H4 (cell line): ENCODE measurements around the gene AGAP1. TPM values are rescaled to one million over a fixed set of nuclear protein-coding genes. Genes with fewer than 3 reads are reported as not detected.
"Not testable (repeated sequence)": the region's sequence is repeated elsewhere in the genome, so short reads cannot be mapped to it uniquely, and the experiment has no call there.

Experiments used
- DNase-seq: peaks from one replicate; pipeline ENCODE4 v3.0.0-alpha.2; 2015; ENCODE audit warnings: low spot score
- total RNA-seq: library from RNA; depleted of rRNA; stranded (reverse); fragments of >200 nt; shearing (Covaris generic); gene quantifications from 2 replicates; pipeline ENCODE4 v1.2.3, GENCODE V29; 2014

The AGAP1 gene
- total RNA-seq, 1 experiment from 2014 or later = 7.0 TPM

DNA sequence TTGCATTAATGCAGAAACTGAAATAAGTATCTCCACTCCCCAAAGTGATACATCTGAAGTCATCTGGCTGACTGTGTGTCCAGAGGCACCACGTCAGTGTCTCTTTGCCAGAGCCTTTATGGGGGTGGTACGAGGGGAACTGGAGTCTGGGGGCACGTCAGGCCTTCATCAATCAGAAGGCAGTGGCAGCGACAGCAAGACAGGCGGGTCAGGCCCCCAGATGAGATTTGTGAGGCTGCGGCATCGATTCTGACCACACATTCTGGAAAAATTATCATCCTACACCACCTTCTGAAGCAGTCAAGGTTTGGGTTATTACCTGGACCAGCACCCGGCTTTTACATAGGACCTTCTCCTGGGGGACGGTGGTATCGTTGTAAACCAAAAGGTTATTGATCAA lies 450.7 kb downstream of the AGAP1 start:
- DNase-seq = no peak

DNA sequence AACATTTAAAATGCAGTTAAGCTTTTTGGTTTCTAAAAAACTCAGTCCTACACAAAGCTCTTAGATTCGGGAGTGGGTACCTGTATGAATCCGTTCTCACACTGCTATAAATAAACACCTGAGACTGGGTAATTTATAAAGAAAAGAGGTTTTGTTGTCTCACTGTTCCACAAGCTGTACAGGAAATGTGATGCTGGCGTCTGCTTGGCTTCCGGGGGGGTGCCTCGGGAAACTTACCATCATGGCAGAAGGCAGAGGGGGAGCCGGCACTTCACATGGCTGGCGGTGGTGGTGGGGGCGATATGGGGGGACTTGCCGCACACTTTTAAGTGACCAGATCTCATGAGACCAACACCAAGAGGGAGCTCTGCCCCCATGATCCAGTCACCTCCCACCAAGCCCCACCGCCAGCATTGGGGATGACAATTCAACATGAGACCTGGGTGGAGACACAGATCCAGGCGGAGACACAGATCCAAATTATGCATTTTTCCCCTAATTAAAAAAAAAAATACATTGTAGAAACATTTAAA lies 451.8 kb downstream of the AGAP1 start:
- DNase-seq = no peak

- no peak for DNase-seq
These were observed 452.7 kb downstream of the AGAP1 start for GRCh38 chr2:235946590-235946989.

DNA sequence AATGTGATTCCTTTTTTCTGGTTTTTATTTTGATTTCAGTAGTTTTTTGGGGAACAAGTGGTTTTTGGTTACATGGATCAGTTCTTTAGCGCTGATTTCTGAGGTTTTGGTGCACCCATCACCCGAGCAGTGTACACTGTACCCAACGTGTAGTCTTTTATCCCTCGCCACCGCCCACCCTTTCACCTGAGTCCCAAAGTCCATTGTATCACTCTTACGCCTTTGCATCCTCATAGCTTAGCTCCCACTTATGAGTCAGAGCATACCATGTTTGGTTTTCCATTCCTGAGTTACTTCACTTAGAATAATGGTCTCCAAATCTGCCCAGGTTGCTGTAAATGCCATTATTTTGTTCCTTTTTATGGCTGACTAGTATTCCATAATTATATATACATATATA lies 453.2 kb downstream of the AGAP1 start:
- not testable (repeated sequence) for DNase-seq

DNA sequence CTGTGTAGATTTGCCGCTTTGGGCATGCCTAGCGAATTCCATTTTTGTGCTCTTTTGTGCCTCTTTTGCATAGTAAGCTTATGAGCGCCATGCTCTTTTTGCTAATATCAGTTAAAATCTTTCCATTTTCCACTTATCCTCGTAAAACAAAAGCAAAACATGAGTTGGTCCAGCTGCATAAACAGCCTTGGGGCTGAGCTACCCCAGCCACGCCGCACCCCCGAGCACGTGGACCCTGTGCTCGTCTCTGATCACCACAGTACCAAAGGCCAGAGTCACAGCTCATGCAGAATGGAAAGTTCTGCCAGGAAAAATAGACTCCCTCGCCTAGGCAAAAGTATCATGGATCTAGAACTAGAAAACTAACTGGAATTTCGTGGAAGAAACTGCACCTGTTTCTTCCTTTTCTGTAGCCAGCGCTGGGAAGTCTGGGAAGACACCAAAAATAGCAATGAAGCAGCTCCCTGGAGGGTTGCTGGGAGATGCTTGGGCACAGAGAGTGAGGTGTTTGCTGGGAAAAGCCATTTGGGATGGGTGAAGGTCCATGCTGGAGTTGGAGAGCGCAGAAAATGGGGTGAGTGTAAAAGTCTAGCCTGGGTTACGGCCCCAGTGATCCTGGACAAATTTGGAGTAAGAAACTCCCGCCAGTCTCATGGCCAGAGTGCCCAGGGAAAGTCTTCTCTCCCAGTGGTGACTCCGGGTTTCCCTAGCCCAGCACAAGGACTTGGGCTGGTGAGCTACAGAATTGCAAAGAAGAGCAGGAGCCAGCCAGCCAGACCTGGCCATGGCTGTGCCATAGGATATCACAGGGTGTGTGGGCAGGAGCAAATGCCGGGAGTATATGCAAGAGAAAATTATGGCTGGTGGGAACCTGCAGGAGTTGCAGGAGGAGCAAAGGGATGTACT lies 456.0 kb downstream of the AGAP1 start:
- DNase-seq = no peak

DNA sequence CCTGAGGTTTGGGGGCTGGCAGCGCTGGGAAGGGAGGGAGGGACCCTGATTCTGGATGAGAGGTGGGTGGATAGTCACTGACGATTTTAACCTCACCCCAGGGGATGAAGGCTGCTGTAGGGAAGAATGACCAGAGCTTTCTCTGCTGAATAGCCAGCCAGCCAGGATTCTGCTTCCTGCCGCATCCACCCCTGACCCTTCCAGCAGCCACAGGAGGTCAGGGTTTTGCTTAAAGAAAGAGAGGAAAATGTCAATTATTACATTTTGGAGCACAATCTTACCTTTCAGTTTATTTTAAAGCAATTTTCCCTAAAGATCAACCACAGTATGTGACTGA lies 456.6 kb downstream of the AGAP1 start:
- DNase-seq = no peak

DNA sequence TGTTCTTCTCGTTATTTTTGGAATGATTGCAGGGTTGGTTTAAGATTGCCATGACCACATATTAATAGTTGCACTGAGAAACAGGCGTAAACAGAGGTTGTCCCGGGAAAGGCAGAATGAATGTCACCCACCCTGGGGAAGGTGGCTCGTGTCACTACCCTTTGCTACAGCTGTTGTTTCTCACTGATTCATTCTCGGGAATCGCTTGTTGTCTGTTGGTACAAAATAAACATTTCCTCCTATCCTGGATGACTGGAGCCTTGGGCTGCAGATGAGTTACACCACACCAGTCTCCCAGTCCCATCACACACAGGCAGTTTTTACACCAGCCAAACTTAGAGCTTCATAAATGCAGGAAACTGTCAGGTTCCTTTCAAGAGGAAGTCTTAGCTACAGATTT lies 457.6 kb downstream of the AGAP1 start:
- no peak for DNase-seq

DNA sequence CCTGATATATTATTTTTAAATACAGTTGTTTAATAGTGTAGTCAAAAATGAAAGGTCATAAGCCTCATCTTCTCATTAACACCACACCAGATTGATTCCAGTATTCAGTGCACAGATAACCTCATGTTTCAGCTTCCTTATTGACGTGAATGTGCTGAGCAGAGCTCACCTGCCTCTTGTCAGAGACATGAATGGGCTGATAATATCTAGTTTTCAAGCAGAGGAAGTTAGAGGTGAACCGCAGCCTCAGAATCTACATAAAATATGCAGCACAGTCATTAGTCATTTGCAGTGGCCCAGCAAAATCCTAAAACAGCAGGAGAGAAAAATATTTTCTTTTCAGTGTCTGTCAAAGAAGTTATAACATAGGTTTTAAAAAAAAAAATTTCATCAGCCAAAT lies 458.1 kb downstream of the AGAP1 start:
- no peak for DNase-seq

DNA sequence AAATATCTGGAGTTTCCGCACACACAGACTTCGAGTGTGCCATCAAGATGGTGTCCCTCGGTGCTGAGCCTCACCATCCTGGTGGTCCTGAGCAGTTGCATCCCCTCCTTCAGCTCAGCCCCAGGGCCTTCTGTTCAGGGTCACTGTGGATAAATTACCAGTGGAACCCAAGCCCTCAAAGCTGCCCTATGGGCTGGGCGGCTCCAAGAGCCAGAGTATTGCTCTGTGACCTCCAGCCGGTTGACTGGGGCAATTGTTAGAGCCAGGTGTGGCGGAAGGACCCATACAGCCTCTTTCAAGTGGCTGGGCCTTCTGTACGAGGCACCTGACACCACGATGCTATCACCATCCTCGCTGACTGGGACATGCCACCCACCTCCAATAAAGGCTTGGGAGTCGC lies 458.9 kb downstream of the AGAP1 start:
- no peak for DNase-seq

DNA sequence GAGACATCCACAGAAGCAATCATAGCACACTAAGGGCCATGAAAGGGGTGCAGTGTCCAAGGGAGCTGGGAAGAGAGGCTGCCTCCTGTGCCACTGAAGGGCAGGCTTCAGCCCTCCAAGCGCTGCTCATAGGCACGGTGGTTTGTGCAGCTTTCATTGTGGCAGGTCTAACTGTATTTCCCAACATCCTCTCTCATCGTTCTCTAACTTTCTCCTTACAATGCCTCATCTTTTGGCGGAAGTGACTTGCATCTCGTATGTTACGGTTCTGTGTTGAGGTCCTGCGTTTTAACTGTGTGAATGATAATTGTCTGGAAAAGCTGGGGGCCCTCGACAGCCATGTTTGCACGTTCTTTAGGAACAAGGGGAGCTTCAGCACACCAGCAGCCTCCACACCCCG lies 460.4 kb downstream of the AGAP1 start:
- DNase-seq = no peak

DNA sequence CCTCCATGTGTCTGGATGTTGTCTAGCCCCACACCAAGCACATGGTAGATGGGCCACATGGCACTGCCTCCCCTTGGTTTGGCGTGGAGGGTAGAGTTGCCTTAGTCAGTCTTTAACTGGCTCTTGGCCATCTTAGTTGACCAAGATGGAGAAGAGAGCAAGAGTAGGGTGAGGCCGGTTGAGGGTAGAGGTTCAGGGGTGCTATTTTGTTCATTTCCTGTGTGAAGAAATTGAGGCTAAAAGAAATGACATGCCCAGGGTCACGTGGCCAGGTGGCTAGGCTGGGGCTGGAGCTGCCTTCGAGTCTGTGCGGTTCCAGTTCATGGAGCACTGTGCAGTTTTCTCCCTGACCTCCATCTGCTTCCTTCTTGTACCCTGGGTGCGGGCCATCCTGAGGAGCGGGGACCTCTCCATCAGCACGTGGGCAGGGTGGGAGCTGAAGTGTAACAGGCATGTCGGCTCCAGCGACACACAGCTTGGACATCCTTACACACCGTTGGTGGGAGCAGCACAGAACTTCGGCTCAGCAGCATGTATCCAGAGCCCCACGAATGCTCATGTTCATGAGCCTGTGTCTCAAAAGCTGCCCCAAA lies 461.1 kb downstream of the AGAP1 start:
- no peak for DNase-seq

GRCh38 chr2:235955664-235956063 lies 461.8 kb downstream of the AGAP1 start:
- no peak for DNase-seq

- no peak for DNase-seq
These were observed 462.6 kb downstream of the AGAP1 start for GRCh38 chr2:235956281-235956970.

DNA sequence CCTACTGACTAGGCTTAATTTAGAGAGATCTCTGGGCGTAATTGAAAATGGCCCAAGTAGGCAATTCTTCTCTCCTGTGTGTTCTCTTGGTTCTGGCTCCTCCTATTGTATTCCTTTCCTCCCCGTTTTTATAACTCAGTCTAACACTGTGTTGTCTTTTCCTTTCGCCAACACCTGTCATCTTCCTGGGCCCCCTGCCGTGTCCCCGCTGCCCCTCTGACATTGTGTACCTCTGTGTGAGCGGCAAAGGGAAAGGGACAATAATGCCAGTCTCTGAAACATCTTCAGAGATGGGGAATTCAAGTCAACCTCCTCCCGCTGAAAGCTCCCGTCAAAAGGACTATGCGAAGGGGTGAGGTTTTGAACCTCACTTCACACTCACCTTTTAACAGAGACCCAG lies 463.4 kb downstream of the AGAP1 start:
- no peak for DNase-seq

GRCh38 chr2:235958221-235958930 lies 464.5 kb downstream of the AGAP1 start:
- no peak for DNase-seq

DNA sequence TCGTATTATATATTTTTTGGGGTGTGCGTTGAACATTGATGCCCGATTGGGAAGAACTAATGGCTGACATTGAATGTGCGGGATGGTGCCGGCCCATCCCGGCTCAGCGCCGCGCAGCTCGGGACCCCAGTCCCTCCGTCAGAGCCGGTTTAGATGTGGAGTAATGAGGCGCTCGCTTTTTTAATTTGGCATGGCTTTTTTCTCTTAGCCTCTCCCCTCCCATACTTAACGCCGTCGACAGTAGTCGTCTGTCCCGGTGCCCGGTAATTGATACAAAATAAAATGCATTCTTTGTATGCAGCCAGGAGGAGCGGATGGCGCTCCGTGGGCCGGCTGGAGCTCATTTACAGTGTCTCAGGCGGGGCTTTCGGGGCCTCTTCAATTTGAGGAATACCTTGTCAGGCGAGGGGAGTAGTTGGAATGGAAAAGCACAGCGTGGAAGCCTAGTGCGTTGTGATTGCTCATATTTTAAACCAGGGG lies 465.1 kb downstream of the AGAP1 start:
- DNase-seq = no peak

- DNase-seq = no peak
These were observed 466.3 kb downstream of the AGAP1 start for GRCh38 chr2:235960011-235960715.

DNA sequence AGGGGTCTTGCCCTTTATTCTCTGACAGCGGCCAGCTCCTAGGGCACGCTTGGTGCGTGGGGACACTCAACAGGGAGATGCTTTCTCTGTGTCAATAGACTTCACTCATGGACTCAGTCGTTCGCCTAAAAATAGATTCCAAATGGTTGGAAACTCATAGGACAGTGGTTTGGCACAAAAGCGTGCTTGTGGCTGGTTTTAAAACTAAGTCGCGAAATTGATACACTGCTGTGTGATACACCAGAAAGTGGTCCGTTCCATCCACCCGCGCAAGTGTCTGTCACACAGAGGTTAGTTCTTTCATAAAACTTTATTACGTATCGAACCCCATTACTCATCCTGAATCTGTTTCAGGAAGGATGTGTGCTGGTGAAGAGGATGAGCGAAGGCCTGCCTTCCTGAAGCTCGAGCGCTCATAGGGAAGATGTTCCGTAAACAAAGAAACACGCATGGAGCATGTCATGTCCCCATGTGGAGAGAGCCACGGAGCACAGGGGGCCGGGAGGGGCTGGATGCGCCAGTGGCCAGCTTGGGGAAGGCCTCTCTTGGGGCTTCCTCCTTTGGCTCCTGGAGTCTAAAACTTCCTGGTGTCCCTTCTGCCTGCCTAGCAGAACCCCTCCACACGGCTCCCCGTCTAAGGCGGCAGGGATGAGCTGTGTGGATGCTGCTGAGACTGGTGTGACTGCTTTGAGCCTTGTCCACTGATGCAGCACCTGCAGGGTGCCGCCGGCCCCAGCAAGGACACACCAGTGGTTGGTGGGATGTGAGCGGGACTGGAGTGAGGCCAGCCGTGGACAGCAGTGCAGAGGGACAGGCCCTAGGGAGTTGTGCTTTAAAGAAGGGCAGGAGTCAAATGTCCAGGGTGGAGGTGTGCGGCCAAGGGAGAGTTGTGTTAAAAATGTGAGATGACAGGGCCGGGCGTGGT lies 467.1 kb downstream of the AGAP1 start:
- no peak for DNase-seq

- no peak for DNase-seq
These were observed 467.9 kb downstream of the AGAP1 start for GRCh38 chr2:235961711-235962110.
